H1 (cell line): Measurements from ENCODE around the gene SMLR1. TPM values are rescaled to one million over a fixed set of nuclear protein-coding genes. Genes with fewer than 3 reads are reported as not detected.

Experiments
- CBX5 ChIP-seq: fragments of 300-800, 300-1000 bp; sonication (generic); IDR thresholded peaks from 2 replicates; pipeline ENCODE4 v1.7.1; 2016; ENCODE audit warnings: antibody characterized with exemption, low read length, low read depth
- CHD1 ChIP-seq: IDR thresholded peaks from 2 replicates; pipeline ENCODE4 v1.6.1; 2012; ENCODE audit warnings: low read depth, low read length, improper control_type of control experiment
- CHD7 ChIP-seq: fragments of 300-600 bp; sonication (generic); IDR thresholded peaks from 2 replicates; pipeline ENCODE4 v1.7.1; 2012; ENCODE audit warnings: low read length, moderate library complexity, mild to moderate bottlenecking, inconsistent platforms; ENCODE audit not compliant: insufficient replicate concordance
- CREB1 ChIP-seq: IDR thresholded peaks from 2 replicates; pipeline ENCODE4 v1.6.1; 2012; ENCODE audit warnings: inconsistent platforms
- SUZ12 ChIP-seq: fragments of 200-600 bp; sonication (generic); IDR thresholded peaks from 2 replicates; pipeline ENCODE4 v1.6.1; 2012; ENCODE audit warnings: mild to moderate bottlenecking, inconsistent platforms, low read length, moderate library complexity, mixed read lengths
- polyA plus RNA-seq, 7 experiments: library from polyadenylated mRNA; depleted of rRNA in 3 of 7; stranded (reverse) in 5 of 7; unstranded in 2 of 7; fragments of >200 nt in 5 of 7; fragments of 200-250 nt in 2 of 7; gene quantifications; 1 replicate in 5 of 7; 2 replicates in 1 of 7; 4 replicates in 1 of 7; pipeline versions ENCODE4 v1.2.1 to v1.2.3, GENCODE V29; 2011 to 2013; ENCODE audit warnings: missing spikeins in 2 of 7, mixed read lengths in 2 of 7
- total RNA-seq: library from RNA; stranded (reverse); fragmentation: NEBNext Ultra II Directional; extraction: Animal tissue kit (Norgen Biotek cat#: 25700); gene quantifications from 2 replicates; pipeline ENCODE4 v1.2.1, GENCODE V29; 2021
- TF ChIP-seq, protein P1 (sequence below), 3 experiments: IDR thresholded peaks; 1 replicate in 2 of 3; 2 replicates in 1 of 3; pipeline versions ENCODE4 v1.5.1 to v1.6.1; 2011; ENCODE audit warnings: low read length in 3 of 3, mild to moderate bottlenecking in 3 of 3, inconsistent platforms in 2 of 3, low read depth in 1 of 3, moderate library complexity in 1 of 3; ENCODE audit not compliant: insufficient read depth in 1 of 3; ENCODE audit errors: control extremely low read depth in 1 of 3

SMLR1 gene
- total and polyA plus RNA-seq, 2 of the 8 experiments (the other 6 are each of a cell fraction or from before 2014, with no cell fraction given), result not detected

DNA sequence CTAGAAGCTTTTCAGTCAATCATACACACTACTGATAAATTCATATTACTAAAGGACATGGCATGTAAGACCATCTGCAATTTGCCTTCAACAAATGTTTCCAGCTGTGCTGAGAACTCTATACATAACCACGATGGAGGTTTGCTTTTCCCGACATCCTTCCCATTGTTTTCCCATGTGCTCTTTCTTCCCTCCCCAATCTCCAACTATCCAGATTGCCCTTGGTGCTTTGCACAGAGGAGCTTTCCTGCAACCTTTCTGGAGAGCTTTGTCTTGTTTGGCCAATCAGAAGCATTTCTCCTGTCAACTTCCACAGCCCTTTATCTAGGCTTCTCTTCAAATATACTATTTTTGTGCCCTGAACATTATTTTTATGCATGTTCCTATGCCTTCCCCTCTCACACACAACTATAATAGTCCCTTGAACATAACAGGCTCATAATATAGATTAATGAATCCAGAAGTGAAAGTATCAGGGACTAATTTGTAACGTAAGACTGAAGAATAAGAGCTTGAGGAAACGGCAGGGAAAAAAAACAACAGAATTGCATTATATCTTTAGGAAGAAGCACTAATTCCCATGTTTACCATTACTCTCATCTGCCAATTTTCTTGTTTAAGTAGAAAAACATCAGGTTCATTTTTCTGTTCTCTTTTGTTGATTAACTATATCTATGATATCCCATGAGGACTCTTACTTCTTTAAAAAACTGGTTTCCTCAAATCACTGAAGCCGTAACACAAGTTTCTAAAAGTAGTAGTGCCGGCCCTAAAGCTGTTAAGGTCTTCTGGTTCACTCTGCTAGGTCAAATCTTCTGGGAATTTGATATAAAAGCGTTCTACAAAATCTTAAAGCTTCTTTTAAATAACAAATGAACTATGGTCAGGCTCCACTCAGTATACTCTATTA, 20.1 kb downstream of the SMLR1 start (continued):
- TF ChIP-seq, protein P1, sequence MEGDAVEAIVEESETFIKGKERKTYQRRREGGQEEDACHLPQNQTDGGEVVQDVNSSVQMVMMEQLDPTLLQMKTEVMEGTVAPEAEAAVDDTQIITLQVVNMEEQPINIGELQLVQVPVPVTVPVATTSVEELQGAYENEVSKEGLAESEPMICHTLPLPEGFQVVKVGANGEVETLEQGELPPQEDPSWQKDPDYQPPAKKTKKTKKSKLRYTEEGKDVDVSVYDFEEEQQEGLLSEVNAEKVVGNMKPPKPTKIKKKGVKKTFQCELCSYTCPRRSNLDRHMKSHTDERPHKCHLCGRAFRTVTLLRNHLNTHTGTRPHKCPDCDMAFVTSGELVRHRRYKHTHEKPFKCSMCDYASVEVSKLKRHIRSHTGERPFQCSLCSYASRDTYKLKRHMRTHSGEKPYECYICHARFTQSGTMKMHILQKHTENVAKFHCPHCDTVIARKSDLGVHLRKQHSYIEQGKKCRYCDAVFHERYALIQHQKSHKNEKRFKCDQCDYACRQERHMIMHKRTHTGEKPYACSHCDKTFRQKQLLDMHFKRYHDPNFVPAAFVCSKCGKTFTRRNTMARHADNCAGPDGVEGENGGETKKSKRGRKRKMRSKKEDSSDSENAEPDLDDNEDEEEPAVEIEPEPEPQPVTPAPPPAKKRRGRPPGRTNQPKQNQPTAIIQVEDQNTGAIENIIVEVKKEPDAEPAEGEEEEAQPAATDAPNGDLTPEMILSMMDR (IDR thresholded peaks at IDR 0.05; ENCODE audit: control extremely low read depth in 1 of 3, insufficient read depth in 1 of 3, low read depth in 1 of 3, low read length in 3 of 3), result no peak
- TF ChIP-seq SUZ12 (no peak), CHD7 (no peak), CHD1 (no peak), CREB1 (no peak), CBX5 (no peak)
- TF ChIP-seq, all 59 proteins: peak for 0
